Activated CD4-positive, alpha-beta T cell treated with anti-CD3 and anti-CD28 coated beads, Interleukin-2, amount 50 U/mL, for 4 hours (primary cell): ENCODE results near the gene CCDC51.
A peak's percentile ranks its signal among the peaks of the same experiment; 100 is the strongest.
"Not testable (repeated sequence)": the region's sequence is repeated elsewhere in the genome, so short reads cannot be mapped to it uniquely, and the experiment has no call there.

Experiments
- DNase-seq, 2 experiments: peaks; one replicate each; pipeline ENCODE4 v3.0.0-alpha.2; 2020

CCDC51 gene

DNA sequence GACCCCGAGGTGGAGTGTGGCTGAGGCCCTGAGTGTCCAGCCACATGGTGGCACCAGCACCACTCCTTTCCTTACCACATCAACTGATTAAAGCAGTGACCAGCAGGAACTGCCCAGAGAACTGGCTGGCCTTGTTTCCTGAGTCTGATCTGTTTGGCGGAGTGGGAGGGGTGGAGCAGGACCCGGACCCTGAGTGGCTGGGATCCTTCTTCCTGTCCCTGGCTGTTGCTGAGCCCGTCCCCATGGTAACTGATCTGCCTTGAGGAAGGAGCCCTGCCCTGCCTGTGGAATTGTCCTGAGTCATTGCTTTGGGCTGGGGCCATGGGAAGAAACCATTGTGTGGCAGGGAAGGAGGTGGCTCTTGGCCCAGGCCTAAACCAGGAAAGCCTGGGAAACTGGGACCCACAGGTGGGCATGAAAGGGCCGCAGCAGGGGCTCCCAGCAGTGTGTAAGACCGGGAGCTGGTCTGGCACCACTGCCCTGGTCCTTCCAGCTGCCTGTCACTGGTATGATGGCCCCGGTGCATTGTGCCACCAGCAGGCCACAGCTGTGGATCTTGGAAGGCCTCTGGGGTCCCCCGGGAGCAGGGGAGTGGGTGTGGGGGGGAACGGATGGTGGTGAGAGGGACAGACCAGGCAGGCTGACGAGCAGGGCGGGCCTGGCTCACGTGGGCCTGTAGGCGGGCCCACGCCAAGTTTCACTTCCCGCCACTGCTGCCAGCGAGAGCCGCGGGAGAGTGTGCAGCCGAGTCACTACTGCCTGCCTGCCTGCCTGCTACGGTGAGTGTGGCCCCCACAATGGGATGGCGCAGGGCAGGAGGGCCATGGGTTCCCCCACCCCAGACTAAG is 25.8 kb upstream of the CCDC51 start:
- DNase-seq = peak; percentile 74 to 76

DNA sequence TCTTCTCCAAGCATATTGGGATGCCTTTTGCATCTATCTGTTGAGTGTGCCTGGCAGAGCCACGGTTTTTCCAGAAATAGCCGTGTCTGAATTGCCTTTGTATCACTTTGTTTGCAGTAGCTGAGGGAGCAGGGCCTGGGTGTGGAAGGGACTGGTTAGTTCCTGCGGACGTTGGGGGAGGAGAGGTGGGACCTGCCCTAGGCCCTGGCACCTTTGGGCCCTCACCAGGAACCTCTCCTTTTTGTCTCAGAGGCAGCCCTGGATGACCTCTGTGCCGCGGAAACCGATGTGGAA is 25.3 kb upstream of the CCDC51 start:
- no peak for DNase-seq

- no peak for DNase-seq
Measured at GRCh38 chr3:48464713-48465221, 24.8 kb upstream of the CCDC51 start.

DNA sequence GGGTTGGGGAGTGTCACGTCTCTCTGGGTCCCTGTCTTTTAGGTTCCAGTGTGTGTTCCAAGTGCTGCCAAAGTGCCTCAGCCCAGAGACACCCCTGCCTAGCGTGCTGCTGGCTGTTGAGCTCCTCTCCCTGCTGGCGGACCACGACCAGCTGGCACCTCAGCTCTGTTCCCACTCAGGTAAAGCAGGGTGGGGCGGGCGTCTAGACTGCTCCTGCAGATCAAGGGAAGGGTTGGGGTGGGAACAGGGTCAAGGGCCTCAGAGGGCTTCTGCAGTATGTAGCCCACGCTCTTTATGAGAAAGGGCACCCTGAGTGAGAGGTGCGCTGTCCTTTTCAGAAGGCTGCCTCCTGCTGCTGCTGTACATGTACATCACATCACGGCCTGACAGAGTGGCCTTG is 23.8 kb upstream of the CCDC51 start:
- DNase-seq = no peak

GRCh38 chr3:48461767-48462166 is 21.8 kb upstream of the CCDC51 start:
- DNase-seq = not testable (repeated sequence)

DNA sequence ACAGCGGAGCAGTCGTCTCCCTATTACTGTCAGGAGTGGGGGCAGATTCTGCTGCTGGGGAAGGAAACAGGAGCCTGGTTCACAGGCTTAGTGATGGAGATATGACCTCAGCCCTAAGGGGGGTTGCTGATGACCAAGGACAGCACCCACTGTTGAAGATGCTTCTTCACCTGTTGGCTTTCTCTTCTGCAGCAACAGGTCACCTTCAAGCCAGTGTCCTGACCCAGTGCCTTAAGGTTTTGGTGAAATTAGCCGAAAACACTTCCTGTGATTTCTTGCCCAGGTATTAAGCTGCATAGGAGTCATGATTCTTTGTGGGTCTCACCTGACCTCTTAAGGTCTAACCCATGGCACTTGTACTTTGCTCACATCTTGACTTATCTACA is 20.6 kb upstream of the CCDC51 start:
- no peak for DNase-seq

- no peak for DNase-seq
Measured at GRCh38 chr3:48459773-48460516, 20.0 kb upstream of the CCDC51 start.

- DNase-seq = no peak
Measured at GRCh38 chr3:48459331-48459730, 19.4 kb upstream of the CCDC51 start.

GRCh38 chr3:48456456-48456855 is 16.5 kb upstream of the CCDC51 start:
- DNase-seq = no peak

GRCh38 chr3:48451270-48451669 is 11.4 kb upstream of the CCDC51 start:
- DNase-seq = no peak

- peak; percentile 74 to 76 for DNase-seq
Measured at GRCh38 chr3:48446425-48447193, 6.7 kb upstream of the CCDC51 start, which contains the start of gene ATRIP. TSS of gene ATRIP (plus strand) at chr3:48446737. CDS start at chr3:48446846, 109 bp downstream.

DNA sequence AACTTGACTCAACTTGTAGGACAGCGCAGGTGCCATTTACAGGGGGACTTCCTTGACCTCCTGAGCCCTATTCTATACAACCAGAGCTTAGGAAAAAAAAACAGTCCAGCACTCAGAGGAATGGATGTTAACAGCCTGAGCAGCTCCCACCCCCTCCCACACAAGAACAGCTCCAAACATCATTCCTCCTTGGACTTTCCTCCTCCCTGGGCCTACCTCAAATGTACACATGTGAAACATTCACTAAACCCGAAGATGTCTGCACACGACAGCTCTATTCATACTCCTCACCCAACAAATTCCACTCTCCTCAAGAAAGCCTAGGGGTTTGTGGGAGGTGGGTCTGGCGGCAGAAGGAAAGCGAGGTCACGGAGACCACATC is 6.1 kb upstream of the CCDC51 start:
- DNase-seq = no peak

DNA sequence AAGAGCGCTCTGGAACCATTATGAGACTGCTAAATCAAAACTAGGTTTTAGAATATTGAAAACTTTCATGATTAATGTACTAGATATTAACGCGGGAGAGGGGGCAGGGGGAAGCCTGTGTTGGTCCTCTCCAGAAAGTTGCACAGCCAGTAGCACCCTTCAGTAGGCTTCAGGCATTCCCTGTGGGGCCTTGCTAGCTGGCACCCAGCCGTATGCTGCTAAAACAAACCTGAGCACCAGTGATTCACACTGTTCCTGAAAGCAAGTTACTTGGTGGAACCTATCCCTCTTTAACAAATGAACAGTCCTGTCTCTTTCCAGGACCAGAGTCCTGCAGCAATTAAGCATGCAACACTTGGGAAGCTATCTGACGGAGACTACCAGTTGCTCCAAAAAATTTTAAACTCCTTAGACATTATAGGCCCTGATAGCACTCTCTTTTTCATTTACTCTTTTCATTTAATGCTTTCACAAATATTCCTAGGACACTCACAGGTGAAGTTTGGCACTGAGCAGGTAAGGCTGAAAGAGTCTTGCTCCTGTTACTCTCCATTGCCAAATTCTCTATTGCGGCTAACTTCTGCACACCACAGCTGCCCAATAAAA is 5.5 kb upstream of the CCDC51 start:
- DNase-seq = no peak

GRCh38 chr3:48441940-48442339 is 2.0 kb upstream of the CCDC51 start:
- DNase-seq = no peak

GRCh38 chr3:48440590-48440958 is 655 bp upstream of the CCDC51 start:
- DNase-seq = no peak

GRCh38 chr3:48437812-48438211 is 2.1 kb downstream of the CCDC51 start:
- no peak for DNase-seq

DNA sequence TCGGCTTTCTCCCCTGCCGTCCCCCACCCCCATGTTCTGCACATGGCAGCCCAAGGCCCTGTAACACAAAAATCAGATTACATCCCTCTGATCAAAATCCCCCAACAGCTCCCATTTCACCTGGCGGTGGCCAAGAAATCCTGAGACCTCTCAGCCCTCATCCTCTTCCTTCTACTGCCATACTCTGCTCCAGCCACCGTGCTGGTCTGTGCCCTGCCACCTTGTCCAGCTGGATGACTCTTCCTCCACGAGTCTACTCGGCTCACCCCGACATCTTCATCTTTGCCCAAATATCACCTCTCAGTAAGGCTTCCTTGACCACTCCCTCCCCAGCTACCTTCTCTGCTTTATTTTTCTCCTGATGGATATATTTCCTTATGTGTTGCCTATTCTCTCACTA is 3.1 kb downstream of the CCDC51 start:
- DNase-seq = no peak

GRCh38 chr3:48436477-48436787 is 3.5 kb downstream of the CCDC51 start:
- DNase-seq = no peak

DNA sequence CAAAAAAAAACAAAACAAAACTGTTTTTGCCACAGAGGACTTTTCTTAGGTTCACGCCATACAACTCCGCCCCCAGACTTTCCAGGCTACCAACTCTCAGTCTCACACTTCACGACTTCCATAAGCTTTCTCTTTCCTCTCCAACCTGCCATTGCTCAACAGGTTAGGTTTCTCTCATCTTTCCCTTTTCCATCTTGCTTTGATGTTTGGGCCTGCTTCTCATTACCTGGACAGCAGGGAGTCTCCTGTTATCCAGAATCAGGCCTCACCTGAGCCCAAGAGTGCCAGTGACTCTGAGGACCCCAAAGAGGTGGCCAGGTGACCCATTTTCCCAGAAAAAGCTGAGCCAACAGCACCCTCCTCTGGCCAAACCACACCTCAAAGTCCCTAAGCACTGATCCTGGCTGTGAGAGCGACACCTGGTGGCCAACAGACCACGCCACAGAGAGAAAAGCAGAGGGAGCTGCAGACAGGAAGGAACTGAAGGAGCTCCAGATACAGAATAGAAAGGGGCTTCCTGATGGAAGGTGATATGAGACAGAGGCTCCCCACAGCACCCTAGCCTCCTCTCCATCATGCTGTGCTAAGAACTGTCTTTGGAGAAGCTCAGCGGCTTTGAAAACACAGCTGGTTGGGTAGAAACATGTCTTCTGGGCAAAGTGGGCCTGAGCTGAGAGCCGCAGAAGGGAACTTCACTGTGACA is 4.0 kb downstream of the CCDC51 start:
- peak; percentile 81 to 85 for DNase-seq

DNA sequence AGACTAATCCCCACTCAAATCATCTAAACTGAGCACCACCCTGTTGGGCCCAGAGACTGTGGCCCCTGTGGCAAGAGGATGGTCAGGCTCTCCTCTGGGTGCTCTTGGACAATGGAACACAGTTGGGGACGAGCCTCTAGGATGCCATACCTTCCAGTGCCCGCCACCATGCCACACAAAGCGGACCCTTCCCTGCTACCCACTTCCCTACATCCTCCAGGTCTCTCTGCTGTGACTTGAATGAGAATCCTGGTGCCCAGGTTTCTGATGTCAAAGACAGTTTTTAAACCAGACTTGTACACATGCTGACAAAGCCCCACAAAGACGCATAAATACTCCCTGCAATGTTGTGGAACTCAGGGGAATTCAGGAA is 4.7 kb downstream of the CCDC51 start:
- DNase-seq = no peak

DNA sequence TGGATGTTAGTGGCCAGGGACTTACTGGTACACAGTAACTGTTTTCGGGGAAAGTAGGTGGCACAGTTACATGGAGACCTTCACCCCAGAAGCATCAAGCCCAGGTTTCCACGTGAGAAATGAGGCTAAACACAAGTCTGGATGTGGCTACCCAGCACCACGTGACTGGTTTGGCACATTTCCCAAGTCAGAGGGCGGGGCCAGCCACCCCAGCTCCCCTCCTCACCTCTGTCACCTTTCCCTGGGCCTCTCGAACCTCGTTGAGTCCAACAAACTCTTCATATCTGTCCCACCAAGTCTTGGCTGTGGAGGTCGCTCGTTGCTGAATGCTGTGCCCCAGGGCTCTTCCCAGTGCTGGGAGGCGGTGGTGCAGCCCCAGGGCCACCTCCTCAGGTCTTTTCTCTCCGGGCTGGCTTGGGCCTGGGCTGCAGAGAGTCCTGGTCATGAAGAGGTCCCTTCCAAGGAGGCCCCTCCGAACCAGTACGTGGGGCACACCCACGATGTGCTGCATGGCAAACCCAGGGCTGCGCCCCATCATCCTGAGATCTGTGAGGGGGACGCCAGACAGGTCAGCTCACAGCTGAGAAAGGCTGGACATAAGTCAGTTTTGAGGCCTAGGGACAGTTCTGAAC is 5.2 kb downstream of the CCDC51 start:
- no peak for DNase-seq

GRCh38 chr3:48433472-48434118 is 6.3 kb downstream of the CCDC51 start:
- no peak for DNase-seq
